ENCODE measurements around the gene DYNLRB1.

Gene DYNLRB1

GRCh38 chr20:34500823-34501222, 15.4 kb upstream of the DYNLRB1 start:
- H3K4me3 ChIP-seq (replicated peaks; ENCODE audit: low read depth, low read length), result no peak overlapping the region
- TF ChIP-seq, protein P1, sequence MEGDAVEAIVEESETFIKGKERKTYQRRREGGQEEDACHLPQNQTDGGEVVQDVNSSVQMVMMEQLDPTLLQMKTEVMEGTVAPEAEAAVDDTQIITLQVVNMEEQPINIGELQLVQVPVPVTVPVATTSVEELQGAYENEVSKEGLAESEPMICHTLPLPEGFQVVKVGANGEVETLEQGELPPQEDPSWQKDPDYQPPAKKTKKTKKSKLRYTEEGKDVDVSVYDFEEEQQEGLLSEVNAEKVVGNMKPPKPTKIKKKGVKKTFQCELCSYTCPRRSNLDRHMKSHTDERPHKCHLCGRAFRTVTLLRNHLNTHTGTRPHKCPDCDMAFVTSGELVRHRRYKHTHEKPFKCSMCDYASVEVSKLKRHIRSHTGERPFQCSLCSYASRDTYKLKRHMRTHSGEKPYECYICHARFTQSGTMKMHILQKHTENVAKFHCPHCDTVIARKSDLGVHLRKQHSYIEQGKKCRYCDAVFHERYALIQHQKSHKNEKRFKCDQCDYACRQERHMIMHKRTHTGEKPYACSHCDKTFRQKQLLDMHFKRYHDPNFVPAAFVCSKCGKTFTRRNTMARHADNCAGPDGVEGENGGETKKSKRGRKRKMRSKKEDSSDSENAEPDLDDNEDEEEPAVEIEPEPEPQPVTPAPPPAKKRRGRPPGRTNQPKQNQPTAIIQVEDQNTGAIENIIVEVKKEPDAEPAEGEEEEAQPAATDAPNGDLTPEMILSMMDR (IDR thresholded peaks at IDR 0.05; ENCODE audit: low read depth, low read length, missing control alignments), result no peak
- no peak for DNase-seq (ENCODE audit: extremely low read depth, low read depth)

DNA sequence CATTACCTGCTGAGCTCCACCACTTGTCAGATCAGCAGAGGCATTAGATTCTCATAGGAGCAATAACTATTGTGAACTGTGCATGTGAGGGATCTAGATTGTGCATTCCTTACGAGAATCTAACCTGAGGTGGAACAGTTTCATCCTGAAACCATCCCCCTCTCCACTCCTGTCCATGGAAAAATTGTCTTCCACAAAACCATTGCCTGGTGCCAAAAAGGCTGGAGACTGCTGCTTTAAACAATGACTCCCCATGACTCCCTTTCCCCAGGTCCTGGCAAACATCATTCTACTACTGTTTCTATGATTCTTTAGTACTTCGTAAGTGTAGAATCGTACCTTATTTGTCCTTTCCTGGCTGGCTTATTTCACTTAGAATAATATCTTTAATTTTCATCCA, 9.7 kb upstream of the DYNLRB1 start:
- H3K4me3 ChIP-seq (replicated peaks; ENCODE audit: low read depth, low read length), result no peak overlapping the region
- TF ChIP-seq, protein P1 (IDR thresholded peaks at IDR 0.05; ENCODE audit: low read depth, low read length, missing control alignments), result no peak
- DNase-seq (ENCODE audit: extremely low read depth, low read depth), result no peak

- H3K4me3 ChIP-seq (replicated peaks; ENCODE audit: low read depth, low read length), result no peak overlapping the region
- TF ChIP-seq, protein P1 (IDR thresholded peaks at IDR 0.05; ENCODE audit: low read depth, low read length, missing control alignments), result no peak
- no peak for DNase-seq (ENCODE audit: extremely low read depth, low read depth)
These were observed 8.4 kb upstream of the DYNLRB1 start for GRCh38 chr20:34507702-34508413.

DNA sequence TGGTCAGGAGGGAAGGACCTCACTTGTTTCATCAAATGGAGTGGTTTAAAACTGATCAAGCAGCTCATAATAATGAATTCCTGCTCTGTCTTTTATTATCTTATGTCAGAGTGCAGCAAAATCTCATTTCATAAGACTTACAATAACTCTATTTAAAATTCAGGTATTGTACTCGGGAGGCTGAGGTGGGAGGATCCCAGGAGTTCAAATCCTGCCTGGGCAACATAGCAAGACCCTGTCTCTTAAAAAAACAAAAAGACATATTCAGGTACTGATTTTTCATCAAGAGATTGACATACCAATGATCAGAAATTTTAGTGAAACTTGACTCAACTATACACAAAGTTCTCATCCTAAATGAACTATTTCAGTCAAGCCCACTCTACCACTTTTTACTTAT, 5.6 kb upstream of the DYNLRB1 start:
- H3K4me3 ChIP-seq (replicated peaks; ENCODE audit: low read depth, low read length), result no peak overlapping the region
- DNase-seq (ENCODE audit: extremely low read depth, low read depth), result no peak
- TF ChIP-seq, protein P1 (IDR thresholded peaks at IDR 0.05; ENCODE audit: low read depth, low read length, missing control alignments), result no peak

DNA sequence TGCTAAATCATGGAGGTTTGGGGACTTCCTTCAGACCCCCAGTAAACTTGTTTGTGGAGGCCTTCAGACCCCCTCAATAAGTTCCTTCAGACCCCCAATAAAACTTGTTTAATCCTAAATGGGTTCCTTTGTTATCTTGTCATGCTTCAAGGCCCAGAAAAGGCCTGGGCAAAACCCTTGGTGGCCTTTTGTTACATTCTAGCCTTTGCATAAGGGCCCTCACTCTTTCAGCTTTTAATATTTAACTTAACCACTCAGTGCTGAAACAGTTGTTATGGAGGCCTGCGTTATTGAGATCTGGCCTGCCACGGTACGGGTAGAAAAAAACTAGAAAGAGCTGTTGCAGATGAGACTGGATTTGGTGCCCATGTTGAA, 4.3 kb upstream of the DYNLRB1 start:
- no peak for DNase-seq (ENCODE audit: extremely low read depth, low read depth)
- TF ChIP-seq, protein P1 (IDR thresholded peaks at IDR 0.05; ENCODE audit: low read depth, low read length, missing control alignments), result no peak

GRCh38 chr20:34512266-34512954, 3.8 kb upstream of the DYNLRB1 start:
- no peak for DNase-seq (ENCODE audit: extremely low read depth, low read depth)
- TF ChIP-seq, protein P1 (IDR thresholded peaks at IDR 0.05; ENCODE audit: low read depth, low read length, missing control alignments), result no peak
- no peak overlapping the region for H3K4me3 ChIP-seq (replicated peaks; ENCODE audit: low read depth, low read length)

More for the DNA sequence above, 4.3 kb upstream of the DYNLRB1 start:
- H3K4me3 ChIP-seq (replicated peaks; ENCODE audit: low read depth, low read length), result no peak overlapping the region
